ENCODE results near the gene CELSR2. TPM values are rescaled to one million over a fixed set of nuclear protein-coding genes. Genes with fewer than 3 reads are reported as not detected.
A peak's percentile ranks its signal among the peaks of the same experiment; 100 is the strongest.

The CELSR2 gene
- total RNA-seq, 3 donors from 2014 or later (not counting 1 experiment from before 2014, with no cell fraction given) = 7.1 to 9.7 (median 7.4) TPM

DNA sequence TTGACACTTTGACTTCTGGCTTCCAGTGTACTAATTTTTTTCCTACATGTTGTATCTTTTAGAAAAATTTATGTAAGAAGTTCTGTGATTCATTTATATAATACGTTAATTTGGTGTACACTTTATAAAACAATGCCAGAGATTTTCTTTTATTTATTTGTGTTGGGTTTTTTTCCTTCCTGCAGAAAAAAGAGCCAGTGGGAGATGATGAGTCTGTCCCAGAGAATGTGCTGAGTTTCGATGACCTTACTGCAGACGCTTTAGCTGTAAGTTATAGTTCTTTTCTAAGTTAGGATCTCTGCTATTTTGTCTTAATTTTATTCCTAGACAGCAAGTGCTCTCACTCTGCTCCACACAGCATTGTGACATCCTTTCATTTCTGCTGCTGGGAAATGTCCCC, 21.2 kb upstream of the CELSR2 start:
- H3K9me3 Mint-ChIP-seq = no peaks in the 10 kb centered on the region
- 100% methylated on average over 3 of the region's 3 CpGs for WGBS (ENCODE audit: insufficient coverage)
- Histone ChIP-seq H3K36me3 (ENCODE audit: control insufficient read depth, insufficient read depth, low read length) (peaks cover 63% of the 10 kb centered on the region), H3K4me3 (ENCODE audit: low read length) (no peak overlapping the region), H3K9me3 (ENCODE audit: control insufficient read depth, insufficient read depth, low read length) (no peaks in the 10 kb centered on the region), H3K27ac (ENCODE audit: low read length) (no peak overlapping the region), H3K27me3 (ENCODE audit: control insufficient read depth, insufficient read depth, low read length) (no peaks in the 10 kb centered on the region), H3K4me1 (ENCODE audit: control insufficient read depth, insufficient read depth, low read length) (no peaks in the 10 kb centered on the region)
- peaks cover 10 to 15% of the 10 kb centered on the region in 2 donors for H3K4me1 Mint-ChIP-seq
- DNase-seq = no peak
- TF ChIP-seq, protein P1, sequence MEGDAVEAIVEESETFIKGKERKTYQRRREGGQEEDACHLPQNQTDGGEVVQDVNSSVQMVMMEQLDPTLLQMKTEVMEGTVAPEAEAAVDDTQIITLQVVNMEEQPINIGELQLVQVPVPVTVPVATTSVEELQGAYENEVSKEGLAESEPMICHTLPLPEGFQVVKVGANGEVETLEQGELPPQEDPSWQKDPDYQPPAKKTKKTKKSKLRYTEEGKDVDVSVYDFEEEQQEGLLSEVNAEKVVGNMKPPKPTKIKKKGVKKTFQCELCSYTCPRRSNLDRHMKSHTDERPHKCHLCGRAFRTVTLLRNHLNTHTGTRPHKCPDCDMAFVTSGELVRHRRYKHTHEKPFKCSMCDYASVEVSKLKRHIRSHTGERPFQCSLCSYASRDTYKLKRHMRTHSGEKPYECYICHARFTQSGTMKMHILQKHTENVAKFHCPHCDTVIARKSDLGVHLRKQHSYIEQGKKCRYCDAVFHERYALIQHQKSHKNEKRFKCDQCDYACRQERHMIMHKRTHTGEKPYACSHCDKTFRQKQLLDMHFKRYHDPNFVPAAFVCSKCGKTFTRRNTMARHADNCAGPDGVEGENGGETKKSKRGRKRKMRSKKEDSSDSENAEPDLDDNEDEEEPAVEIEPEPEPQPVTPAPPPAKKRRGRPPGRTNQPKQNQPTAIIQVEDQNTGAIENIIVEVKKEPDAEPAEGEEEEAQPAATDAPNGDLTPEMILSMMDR (IDR thresholded peaks at IDR 0.05) = no peak
- no peak overlapping the region for H3K4me3 Mint-ChIP-seq
- H3K36me3 Mint-ChIP-seq = no peaks in the 10 kb centered on the region
- no peak overlapping the region for H3K27ac Mint-ChIP-seq
- no peaks in the 10 kb centered on the region for H3K27me3 Mint-ChIP-seq (ENCODE audit: low read depth in 2 of 2)
- intact Hi-C loops (cut with micrococcal nuclease) = no loop called here
- ATAC-seq = no peak

- H3K36me3 Mint-ChIP-seq = no peaks in the 10 kb centered on the region
- H3K9me3 Mint-ChIP-seq = no peaks in the 10 kb centered on the region
- Histone ChIP-seq H3K36me3 (ENCODE audit: control insufficient read depth, insufficient read depth, low read length) (peaks cover 63% of the 10 kb centered on the region), H3K27me3 (ENCODE audit: control insufficient read depth, insufficient read depth, low read length) (no peaks in the 10 kb centered on the region), H3K4me3 (ENCODE audit: low read length) (no peak overlapping the region), H3K4me1 (ENCODE audit: control insufficient read depth, insufficient read depth, low read length) (no peaks in the 10 kb centered on the region), H3K9me3 (ENCODE audit: control insufficient read depth, insufficient read depth, low read length) (no peaks in the 10 kb centered on the region), H3K27ac (ENCODE audit: low read length) (no peak overlapping the region)
- no peaks in the 10 kb centered on the region for H3K27me3 Mint-ChIP-seq (ENCODE audit: low read depth in 2 of 2)
- peaks cover 5 to 6% of the 10 kb centered on the region in 2 donors for H3K4me1 Mint-ChIP-seq
- TF ChIP-seq, protein P1 (IDR thresholded peaks at IDR 0.05) = no peak
- no peak overlapping the region for H3K27ac Mint-ChIP-seq
- H3K4me3 Mint-ChIP-seq = no peak overlapping the region
- ATAC-seq (no peak), DNase-seq (no peak)
- intact Hi-C loops (cut with micrococcal nuclease) = no loop called here
- 97% methylated on average over 10 of the region's 13 CpGs for WGBS (ENCODE audit: insufficient coverage)
Observed at GRCh38 chr1:109229531-109230127, 19.7 kb upstream of the CELSR2 start.

GRCh38 chr1:109231066-109231465, 18.3 kb upstream of the CELSR2 start:
- Histone ChIP-seq H3K4me3 (ENCODE audit: low read length) (no peak overlapping the region), H3K27me3 (ENCODE audit: control insufficient read depth, insufficient read depth, low read length) (no peaks in the 10 kb centered on the region), H3K27ac (ENCODE audit: low read length) (no peak overlapping the region), H3K9me3 (ENCODE audit: control insufficient read depth, insufficient read depth, low read length) (no peaks in the 10 kb centered on the region), H3K36me3 (ENCODE audit: control insufficient read depth, insufficient read depth, low read length) (peaks cover 78% of the 10 kb centered on the region), H3K4me1 (ENCODE audit: control insufficient read depth, insufficient read depth, low read length) (no peaks in the 10 kb centered on the region)
- peak overlapping the region in 1 of 2 donors; percentile 24 for H3K27ac Mint-ChIP-seq
- peaks cover 6% of the 10 kb centered on the region for H3K36me3 Mint-ChIP-seq
- DNase-seq = no peak
- ATAC-seq = no peak
- H3K4me1 Mint-ChIP-seq = peaks cover 4 to 12% of the 10 kb centered on the region in 2 donors
- no peaks in the 10 kb centered on the region for H3K9me3 Mint-ChIP-seq
- no peak overlapping the region for H3K4me3 Mint-ChIP-seq
- WGBS (ENCODE audit: insufficient coverage) = 97% methylated on average over 3 of the region's 3 CpGs
- no peaks in the 10 kb centered on the region for H3K27me3 Mint-ChIP-seq (ENCODE audit: low read depth in 2 of 2)
- TF ChIP-seq, protein P1 (IDR thresholded peaks at IDR 0.05) = no peak
- intact Hi-C loops (cut with micrococcal nuclease) = no loop called here

- TF ChIP-seq, protein P1 (IDR thresholded peaks at IDR 0.05) = no peak
- Mint-ChIP-seq H3K4me1 (peaks cover 4 to 12% of the 10 kb centered on the region in 2 donors), H3K27me3 (ENCODE audit: low read depth in 2 of 2) (no peaks in the 10 kb centered on the region), H3K27ac (peak overlapping the region in 1 of 2 donors; percentile 34), H3K4me3 (no peak overlapping the region), H3K36me3 (peaks cover 14% of the 10 kb centered on the region), H3K9me3 (no peaks in the 10 kb centered on the region)
- Histone ChIP-seq H3K27ac (ENCODE audit: low read length) (no peak overlapping the region), H3K9me3 (ENCODE audit: control insufficient read depth, insufficient read depth, low read length) (no peaks in the 10 kb centered on the region), H3K36me3 (ENCODE audit: control insufficient read depth, insufficient read depth, low read length) (peaks cover 76% of the 10 kb centered on the region), H3K4me1 (ENCODE audit: control insufficient read depth, insufficient read depth, low read length) (no peaks in the 10 kb centered on the region), H3K4me3 (ENCODE audit: low read length) (no peak overlapping the region), H3K27me3 (ENCODE audit: control insufficient read depth, insufficient read depth, low read length) (no peaks in the 10 kb centered on the region)
- ATAC-seq = no peak
- intact Hi-C loops (cut with micrococcal nuclease) = no loop called here
- 95% methylated on average over 7 of the region's 7 CpGs for WGBS (ENCODE audit: insufficient coverage)
- no peak for DNase-seq
Observed at GRCh38 chr1:109235137-109235536, 14.2 kb upstream of the CELSR2 start.

All from natural killer cell (primary cell).